ENCODE results near the gene HIVEP3.

Gene HIVEP3

DNA sequence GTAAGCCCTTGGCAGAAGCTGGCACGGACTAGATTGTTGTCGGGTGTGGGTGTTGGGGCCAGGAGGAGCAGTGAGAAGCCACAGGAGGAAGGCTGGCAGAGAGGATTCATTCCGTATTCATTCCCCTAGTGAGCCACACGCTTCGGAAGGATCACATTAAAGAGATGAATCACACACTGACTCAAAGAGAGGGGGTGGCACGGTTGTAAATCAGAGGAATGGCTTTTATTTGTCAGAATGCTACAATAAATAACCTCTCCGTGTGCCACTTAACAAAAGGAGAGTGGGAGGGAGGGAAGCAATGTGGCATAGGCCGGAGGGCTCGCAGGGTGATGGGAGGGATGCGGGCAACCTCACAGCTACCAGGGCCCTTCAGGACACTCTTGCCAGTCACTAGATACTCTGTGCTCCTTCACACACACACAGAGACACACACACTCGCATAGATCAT is 135.5 kb downstream of the HIVEP3 start (continued):
- no peak for TF ChIP-seq ZNF146 (tag by site-specific recombination; IDR thresholded peaks at IDR 0.05)
- TF ChIP-seq MYNN (tag by site-specific recombination; IDR thresholded peaks at IDR 0.05; ENCODE audit: borderline replicate concordance), result peak; percentile 71; the same call in 1 of the 2 replicates
- TF ChIP-seq, protein P1, sequence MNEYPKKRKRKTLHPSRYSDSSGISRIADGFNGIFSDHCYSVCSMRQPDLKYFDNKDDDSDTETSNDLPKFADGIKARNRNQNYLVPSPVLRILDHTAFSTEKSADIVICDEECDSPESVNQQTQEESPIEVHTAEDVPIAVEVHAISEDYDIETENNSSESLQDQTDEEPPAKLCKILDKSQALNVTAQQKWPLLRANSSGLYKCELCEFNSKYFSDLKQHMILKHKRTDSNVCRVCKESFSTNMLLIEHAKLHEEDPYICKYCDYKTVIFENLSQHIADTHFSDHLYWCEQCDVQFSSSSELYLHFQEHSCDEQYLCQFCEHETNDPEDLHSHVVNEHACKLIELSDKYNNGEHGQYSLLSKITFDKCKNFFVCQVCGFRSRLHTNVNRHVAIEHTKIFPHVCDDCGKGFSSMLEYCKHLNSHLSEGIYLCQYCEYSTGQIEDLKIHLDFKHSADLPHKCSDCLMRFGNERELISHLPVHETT (tag by site-specific recombination; IDR thresholded peaks at IDR 0.05), result peak; percentile 93
- TF ChIP-seq, protein P2, sequence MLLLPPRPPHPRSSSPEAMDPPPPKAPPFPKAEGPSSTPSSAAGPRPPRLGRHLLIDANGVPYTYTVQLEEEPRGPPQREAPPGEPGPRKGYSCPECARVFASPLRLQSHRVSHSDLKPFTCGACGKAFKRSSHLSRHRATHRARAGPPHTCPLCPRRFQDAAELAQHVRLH (tag by site-specific recombination; IDR thresholded peaks at IDR 0.05), result 0 out of 2 replicates have a peak, but pooled peaks have one; percentile 11
- TF ChIP-seq KLF9 (tag by site-specific recombination; IDR thresholded peaks at IDR 0.05; ENCODE audit: low read depth), result peak; percentile 76; the same call in 1 of the 2 replicates
- TF ChIP-seq ZNF37A (tag by site-specific recombination; IDR thresholded peaks at IDR 0.05), result no peak
- no peak for TF ChIP-seq ZNF830 (tag by site-specific recombination; IDR thresholded peaks at IDR 0.05; ENCODE audit: low read depth)
- peak; percentile 89 for TF ChIP-seq ZNF660 (tag by site-specific recombination; IDR thresholded peaks at IDR 0.05)
- TF ChIP-seq ZNF473 (tag by site-specific recombination; IDR thresholded peaks at IDR 0.05), result no peak
- peak; percentile 96 for TF ChIP-seq ZNF843 (tag by site-specific recombination; IDR thresholded peaks at IDR 0.05)
- TF ChIP-seq ZNF777 (tag by site-specific recombination; IDR thresholded peaks at IDR 0.05; ENCODE audit: borderline replicate concordance), result no peak
- TF ChIP-seq ZFHX2 (tag by site-specific recombination; conservative IDR thresholded peaks at IDR 0.05), result peak; percentile 99
- TF ChIP-seq, protein P3, sequence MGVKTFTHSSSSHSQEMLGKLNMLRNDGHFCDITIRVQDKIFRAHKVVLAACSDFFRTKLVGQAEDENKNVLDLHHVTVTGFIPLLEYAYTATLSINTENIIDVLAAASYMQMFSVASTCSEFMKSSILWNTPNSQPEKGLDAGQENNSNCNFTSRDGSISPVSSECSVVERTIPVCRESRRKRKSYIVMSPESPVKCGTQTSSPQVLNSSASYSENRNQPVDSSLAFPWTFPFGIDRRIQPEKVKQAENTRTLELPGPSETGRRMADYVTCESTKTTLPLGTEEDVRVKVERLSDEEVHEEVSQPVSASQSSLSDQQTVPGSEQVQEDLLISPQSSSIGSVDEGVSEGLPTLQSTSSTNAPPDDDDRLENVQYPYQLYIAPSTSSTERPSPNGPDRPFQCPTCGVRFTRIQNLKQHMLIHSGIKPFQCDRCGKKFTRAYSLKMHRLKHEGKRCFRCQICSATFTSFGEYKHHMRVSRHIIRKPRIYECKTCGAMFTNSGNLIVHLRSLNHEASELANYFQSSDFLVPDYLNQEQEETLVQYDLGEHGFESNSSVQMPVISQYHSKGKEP (tag by site-specific recombination; IDR thresholded peaks at IDR 0.05), result no peak
- no peak for TF ChIP-seq SALL2 (tag by site-specific recombination; IDR thresholded peaks at IDR 0.05; ENCODE audit: borderline replicate concordance)
- peak; percentile 45; the same call in 1 of the 2 replicates for TF ChIP-seq PRDM1 (tag by site-specific recombination; IDR thresholded peaks at IDR 0.05)
- no peak for TF ChIP-seq ZNF133 (tag by site-specific recombination; IDR thresholded peaks at IDR 0.05)
- TF ChIP-seq, protein P4, sequence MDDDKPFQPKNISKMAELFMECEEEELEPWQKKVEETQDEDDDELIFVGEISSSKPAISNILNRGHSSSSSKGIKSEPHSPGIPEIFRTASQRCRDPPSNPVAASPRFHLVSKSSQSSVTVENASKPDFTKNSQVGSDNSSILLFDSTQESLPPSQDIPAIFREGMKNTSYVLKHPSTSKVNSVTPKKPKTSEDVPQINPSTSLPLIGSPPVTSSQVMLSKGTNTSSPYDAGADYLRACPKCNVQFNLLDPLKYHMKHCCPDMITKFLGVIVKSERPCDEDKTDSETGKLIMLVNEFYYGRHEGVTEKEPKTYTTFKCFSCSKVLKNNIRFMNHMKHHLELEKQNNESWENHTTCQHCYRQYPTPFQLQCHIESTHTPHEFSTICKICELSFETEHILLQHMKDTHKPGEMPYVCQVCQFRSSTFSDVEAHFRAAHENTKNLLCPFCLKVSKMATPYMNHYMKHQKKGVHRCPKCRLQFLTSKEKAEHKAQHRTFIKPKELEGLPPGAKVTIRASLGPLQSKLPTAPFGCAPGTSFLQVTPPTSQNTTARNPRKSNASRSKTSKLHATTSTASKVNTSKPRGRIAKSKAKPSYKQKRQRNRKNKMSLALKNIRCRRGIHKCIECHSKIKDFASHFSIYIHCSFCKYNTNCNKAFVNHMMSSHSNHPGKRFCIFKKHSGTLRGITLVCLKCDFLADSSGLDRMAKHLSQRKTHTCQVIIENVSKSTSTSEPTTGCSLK (tag by site-specific recombination; IDR thresholded peaks at IDR 0.05), result no peak
- TF ChIP-seq ZNF202 (tag by site-specific recombination; IDR thresholded peaks at IDR 0.05; ENCODE audit: borderline replicate concordance), result no peak
- peak; percentile 81 for TF ChIP-seq ZNF24 (tag by site-specific recombination; IDR thresholded peaks at IDR 0.05)
- peak; percentile 35; the same call in 1 of the 2 replicates for TF ChIP-seq ZNF394 (tag by site-specific recombination; IDR thresholded peaks at IDR 0.05; ENCODE audit: borderline replicate concordance)
- no peak for TF ChIP-seq BCL11B (tag by site-specific recombination; IDR thresholded peaks at IDR 0.05; ENCODE audit: low read depth)
- TF ChIP-seq GLIS1 (tag by site-specific recombination; IDR thresholded peaks at IDR 0.05), result peak; percentile 89
- no peak for TF ChIP-seq ZNF521 (tag by site-specific recombination; IDR thresholded peaks at IDR 0.05)
- 0 out of 2 replicates have a peak, but pooled peaks have one; percentile 40 for TF ChIP-seq ZNF184 (tag by site-specific recombination; IDR thresholded peaks at IDR 0.05)
- TF ChIP-seq, protein P5, sequence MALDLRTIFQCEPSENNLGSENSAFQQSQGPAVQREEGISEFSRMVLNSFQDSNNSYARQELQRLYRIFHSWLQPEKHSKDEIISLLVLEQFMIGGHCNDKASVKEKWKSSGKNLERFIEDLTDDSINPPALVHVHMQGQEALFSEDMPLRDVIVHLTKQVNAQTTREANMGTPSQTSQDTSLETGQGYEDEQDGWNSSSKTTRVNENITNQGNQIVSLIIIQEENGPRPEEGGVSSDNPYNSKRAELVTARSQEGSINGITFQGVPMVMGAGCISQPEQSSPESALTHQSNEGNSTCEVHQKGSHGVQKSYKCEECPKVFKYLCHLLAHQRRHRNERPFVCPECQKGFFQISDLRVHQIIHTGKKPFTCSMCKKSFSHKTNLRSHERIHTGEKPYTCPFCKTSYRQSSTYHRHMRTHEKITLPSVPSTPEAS (tag by site-specific recombination; IDR thresholded peaks at IDR 0.05), result peak; percentile 56
- TF ChIP-seq ZNF211 (tag by site-specific recombination; IDR thresholded peaks at IDR 0.05; ENCODE audit: low read depth), result no peak
- TF ChIP-seq, protein P6, sequence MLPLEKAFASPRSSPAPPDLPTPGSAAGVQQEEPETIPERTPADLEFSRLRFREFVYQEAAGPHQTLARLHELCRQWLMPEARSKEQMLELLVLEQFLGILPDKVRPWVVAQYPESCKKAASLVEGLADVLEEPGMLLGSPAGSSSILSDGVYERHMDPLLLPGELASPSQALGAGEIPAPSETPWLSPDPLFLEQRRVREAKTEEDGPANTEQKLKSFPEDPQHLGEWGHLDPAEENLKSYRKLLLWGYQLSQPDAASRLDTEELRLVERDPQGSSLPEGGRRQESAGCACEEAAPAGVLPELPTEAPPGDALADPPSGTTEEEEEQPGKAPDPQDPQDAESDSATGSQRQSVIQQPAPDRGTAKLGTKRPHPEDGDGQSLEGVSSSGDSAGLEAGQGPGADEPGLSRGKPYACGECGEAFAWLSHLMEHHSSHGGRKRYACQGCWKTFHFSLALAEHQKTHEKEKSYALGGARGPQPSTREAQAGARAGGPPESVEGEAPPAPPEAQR (tag by site-specific recombination; IDR thresholded peaks at IDR 0.05), result no peak
- TF ChIP-seq ZNF354C (tag by site-specific recombination; IDR thresholded peaks at IDR 0.05; ENCODE audit: borderline replicate concordance, low read depth), result no peak
- peak; percentile 46; the same call in 1 of the 2 replicates for TF ChIP-seq HOXD13 (CRISPR knock-in tag; IDR thresholded peaks at IDR 0.05; ENCODE audit: borderline replicate concordance)
- peak; percentile 90 for TF ChIP-seq ZNF629 (tag by site-specific recombination; IDR thresholded peaks at IDR 0.05)
- TF ChIP-seq SCRT2 (tag by site-specific recombination; IDR thresholded peaks at IDR 0.05), result 0 out of 2 replicates have a peak, but pooled peaks have one; percentile 10
- no peak for TF ChIP-seq ZNF529 (tag by site-specific recombination; IDR thresholded peaks at IDR 0.05; ENCODE audit: insufficient replicate concordance)
- no peak for TF ChIP-seq ZNF658 (tag by site-specific recombination; IDR thresholded peaks at IDR 0.05)
- TF ChIP-seq ZXDB (tag by site-specific recombination; IDR thresholded peaks at IDR 0.05), result peak; percentile 72

Measured in HEK293 (cell line).